ENCODE measurements around the gene SERPINE1. TPM values are rescaled to one million over a fixed set of nuclear protein-coding genes. Genes with fewer than 3 reads are reported as not detected.

SERPINE1 gene
- total and polyA plus RNA-seq, 2 of the 13 experiments (the other 11 are each of a cell fraction or from before 2014, with no cell fraction given), result 21.2 to 1,576 TPM

GRCh38 chr7:101165075-101165957 is 38.4 kb downstream of the SERPINE1 start, which contains the start of gene VGF (continued):
- peak; percentile 92 for TF ChIP-seq CERS6 (CRISPR knock-in tag; IDR thresholded peaks at IDR 0.05)
- peak; percentile 99 for TF ChIP-seq MXD1 (CRISPR knock-in tag; IDR thresholded peaks at IDR 0.05)
- peak; percentile 83 for TF ChIP-seq ZBTB2 (CRISPR knock-in tag; IDR thresholded peaks at IDR 0.05; ENCODE audit: low read depth)
- TF ChIP-seq HOXD1 (CRISPR knock-in tag; IDR thresholded peaks at IDR 0.05), result peak; percentile 99
- TF ChIP-seq ZBTB43 (CRISPR knock-in tag; conservative IDR thresholded peaks at IDR 0.05), result peak; percentile 97
- TF ChIP-seq GLI4 (CRISPR knock-in tag; IDR thresholded peaks at IDR 0.05; ENCODE audit: borderline replicate concordance), result peak; percentile 96; the same call in 1 of the 2 replicates
- peak; percentile 81 for TF ChIP-seq TEAD3 (CRISPR knock-in tag; optimal IDR thresholded peaks at IDR 0.05; ENCODE audit: borderline replicate concordance)
- TF ChIP-seq ATF7-NPFF (CRISPR knock-in tag; IDR thresholded peaks at IDR 0.05; ENCODE audit: low read depth), result peak; percentile 99
- peak; percentile 100 for TF ChIP-seq ZSCAN9 (CRISPR knock-in tag; IDR thresholded peaks at IDR 0.05; ENCODE audit: borderline replicate concordance)
- TF ChIP-seq SMYD3 (CRISPR knock-in tag; IDR thresholded peaks at IDR 0.05), result peak; percentile 97; the same call in 1 of the 2 replicates
- TF ChIP-seq SALL1 (CRISPR knock-in tag; IDR thresholded peaks at IDR 0.05), result peak; percentile 99
- peak; percentile 91 for TF ChIP-seq ISL2 (CRISPR knock-in tag; IDR thresholded peaks at IDR 0.05)
- TF ChIP-seq DNMT3B (CRISPR knock-in tag; conservative IDR thresholded peaks at IDR 0.05), result peak; percentile 99
- no peak for TF ChIP-seq MAZ (IDR thresholded peaks at IDR 0.05; ENCODE audit: borderline replicate concordance, low read depth, low read length)
- TF ChIP-seq MAZ (CRISPR knock-in tag; IDR thresholded peaks at IDR 0.05; ENCODE audit: low read depth), result peak; percentile 99
- TF ChIP-seq ZBTB10 (CRISPR knock-in tag; IDR thresholded peaks at IDR 0.05; ENCODE audit: borderline replicate concordance), result peak; percentile 94
- TF ChIP-seq RFXAP (CRISPR knock-in tag; IDR thresholded peaks at IDR 0.05; ENCODE audit: borderline replicate concordance), result peak; percentile 93
- TF ChIP-seq REXO4 (CRISPR knock-in tag; IDR thresholded peaks at IDR 0.05; ENCODE audit: borderline replicate concordance), result peak; percentile 93
- peak; percentile 95 for TF ChIP-seq TEAD2 (CRISPR knock-in tag; IDR thresholded peaks at IDR 0.05)
- TF ChIP-seq SOX5 (CRISPR knock-in tag; IDR thresholded peaks at IDR 0.05; ENCODE audit: borderline replicate concordance), result peak; percentile 78; the same call in 1 of the 2 replicates
- TF ChIP-seq PLRG1 (conservative IDR thresholded peaks at IDR 0.05), result no peak
- peak; percentile 98; the same call in 1 of the 2 replicates for TF ChIP-seq PLSCR1 (CRISPR knock-in tag; IDR thresholded peaks at IDR 0.05; ENCODE audit: borderline replicate concordance)

All from HepG2 (cell line).